OCI-LY1 (cell line): ENCODE measurements around the gene UBASH3B.

Experiments used
- CTCF ChIP-seq: fragments of 200-600 bp; sonication (generic), shearing (Covaris generic); IDR thresholded peaks from 2 replicates; pipeline ENCODE4 v1.5.1; 2017; ENCODE audit warnings: mild to moderate bottlenecking, antibody characterized with exemption, low read length, moderate library complexity, mixed read lengths
- EZH2 ChIP-seq: fragments of 200-600 bp; sonication (generic), shearing (Covaris generic); IDR thresholded peaks from 2 replicates; pipeline ENCODE4 v1.8.0; 2017; ENCODE audit warnings: borderline replicate concordance, mixed run types, mild to moderate bottlenecking, antibody characterized with exemption, low read length, moderate library complexity, mixed read lengths

- TF ChIP-seq CTCF (no peak), EZH2 (no peak)
These were observed 15.9 kb downstream of the UBASH3B start for GRCh38 chr11:122671400-122671891.
